Erythroblast (primary cell): Measurements from ENCODE around the gene ITGA11.
A peak's percentile ranks its signal among the peaks of the same experiment; 100 is the strongest.

Source experiments
- DNase-seq, 2 experiments: peaks; one replicate each; lab custom pipeline; 2025; lab: John Stamatoyannopoulos, UW
- GATA1 ChIP-seq: IDR thresholded peaks from 2 replicates; pipeline ENCODE4 v1.6.1; 2011; ENCODE audit warnings: low read depth, mild to moderate bottlenecking, control low read depth, low read length, moderate library complexity
- POLR2A ChIP-seq: IDR thresholded peaks from 2 replicates; pipeline ENCODE4 v1.6.1; 2011; ENCODE audit warnings: mild to moderate bottlenecking, low read length

The ITGA11 gene

DNA sequence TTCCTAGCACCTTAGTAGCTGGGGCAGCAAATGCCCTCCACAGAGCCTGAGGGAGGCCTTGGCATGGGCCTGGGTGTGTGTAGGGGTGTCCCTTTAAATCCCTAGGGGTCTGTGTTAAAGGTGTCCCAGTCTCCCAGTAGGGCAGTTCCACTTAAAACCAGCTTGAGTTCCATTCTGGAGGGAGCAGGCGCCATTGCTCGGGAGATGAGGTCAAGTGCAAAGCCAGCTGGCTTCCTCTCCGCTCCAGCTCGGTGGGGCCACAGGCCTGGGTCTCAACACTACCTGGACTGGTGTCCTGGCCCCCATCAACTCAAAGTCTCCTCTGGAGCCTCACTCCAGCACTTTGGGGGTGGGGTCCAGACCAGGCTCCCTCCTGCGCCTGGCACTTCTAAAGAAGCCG is 129.2 kb downstream of the ITGA11 start:
- TF ChIP-seq GATA1, result no peak
- TF ChIP-seq POLR2A, result no peak
- no peak for DNase-seq

DNA sequence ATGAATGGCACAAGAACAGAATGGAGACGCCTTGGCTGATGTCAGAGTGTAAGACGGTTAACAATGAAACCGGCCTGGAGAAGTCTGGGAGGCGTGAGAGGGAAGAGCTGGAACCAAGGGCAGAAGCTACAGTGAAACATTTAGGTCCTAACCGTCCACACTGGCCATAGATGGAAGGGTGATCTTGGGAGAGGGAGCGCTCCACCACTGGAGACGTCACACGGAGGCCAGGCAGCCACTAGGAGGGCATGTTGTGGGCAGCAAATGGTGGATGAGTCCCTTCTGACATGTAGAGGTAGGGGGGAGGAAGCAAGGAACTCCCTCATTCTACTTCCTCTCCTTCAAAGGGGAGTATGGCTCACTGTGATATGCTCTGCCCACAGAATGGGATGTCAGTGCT is 130.7 kb downstream of the ITGA11 start:
- no peak for DNase-seq

DNA sequence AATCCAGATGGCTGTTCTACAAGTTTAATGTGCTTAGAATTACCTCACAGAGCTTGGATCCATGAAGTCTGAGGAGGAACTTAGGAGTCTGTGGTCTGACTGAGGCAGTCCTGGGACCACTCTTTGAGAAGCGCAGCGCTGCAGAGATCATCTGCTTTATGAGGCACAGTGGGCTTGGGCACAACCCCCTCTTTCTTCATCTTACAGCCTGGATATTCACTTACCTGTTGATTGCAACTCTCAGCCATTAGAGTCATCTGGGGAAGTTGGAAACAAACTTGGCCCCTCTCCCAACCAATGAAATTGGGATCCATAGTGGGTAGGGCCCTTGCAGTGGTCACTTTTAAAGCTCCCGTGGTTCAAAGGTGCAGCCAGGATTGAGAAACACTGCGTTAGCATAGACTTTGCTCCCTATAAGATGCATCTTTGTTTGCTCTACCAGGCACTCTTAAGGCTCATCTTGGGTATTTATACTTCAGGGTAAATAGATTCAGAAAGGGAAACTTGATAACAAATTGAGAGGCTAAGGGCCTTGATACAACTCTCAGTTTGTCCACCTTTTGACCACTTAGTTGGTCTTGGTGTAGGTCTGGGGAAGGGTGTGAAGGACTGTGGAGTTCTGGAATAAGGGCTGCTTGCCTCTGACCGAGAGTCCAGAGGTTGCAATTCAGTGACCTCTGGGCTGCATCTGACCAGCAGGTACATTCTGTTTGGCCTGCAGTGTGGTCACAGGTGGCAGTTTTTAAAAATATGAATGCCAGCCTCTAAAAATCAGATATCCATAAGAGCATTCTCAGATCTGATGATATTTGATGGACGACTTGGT is 131.6 kb downstream of the ITGA11 start:
- no peak for TF ChIP-seq GATA1
- TF ChIP-seq POLR2A, result no peak
- DNase-seq, result no peak

More for the DNA sequence above, 130.7 kb downstream of the ITGA11 start:
- TF ChIP-seq GATA1, result no peak
- TF ChIP-seq POLR2A, result no peak

DNA sequence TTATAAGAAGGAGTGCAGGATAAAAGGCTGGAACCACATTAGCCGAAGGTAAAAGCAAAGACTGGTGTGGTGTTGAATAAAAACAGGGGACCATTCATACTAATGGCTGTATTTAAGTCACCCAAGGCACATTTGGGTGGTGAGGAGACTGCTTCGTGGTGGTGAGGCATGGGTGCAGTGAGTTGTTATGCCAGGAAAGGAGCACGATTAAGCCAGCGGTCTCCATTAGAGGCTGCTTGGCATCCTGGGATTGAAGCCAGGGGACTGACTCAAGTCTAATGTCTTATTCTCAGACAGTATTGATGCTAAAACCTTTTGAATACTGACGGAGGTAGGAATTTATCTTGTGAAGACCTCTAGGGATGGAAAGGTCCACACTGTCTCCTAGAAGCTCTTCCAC is 132.5 kb downstream of the ITGA11 start:
- DNase-seq, result no peak
- TF ChIP-seq POLR2A (no peak), GATA1 (no peak)

DNA sequence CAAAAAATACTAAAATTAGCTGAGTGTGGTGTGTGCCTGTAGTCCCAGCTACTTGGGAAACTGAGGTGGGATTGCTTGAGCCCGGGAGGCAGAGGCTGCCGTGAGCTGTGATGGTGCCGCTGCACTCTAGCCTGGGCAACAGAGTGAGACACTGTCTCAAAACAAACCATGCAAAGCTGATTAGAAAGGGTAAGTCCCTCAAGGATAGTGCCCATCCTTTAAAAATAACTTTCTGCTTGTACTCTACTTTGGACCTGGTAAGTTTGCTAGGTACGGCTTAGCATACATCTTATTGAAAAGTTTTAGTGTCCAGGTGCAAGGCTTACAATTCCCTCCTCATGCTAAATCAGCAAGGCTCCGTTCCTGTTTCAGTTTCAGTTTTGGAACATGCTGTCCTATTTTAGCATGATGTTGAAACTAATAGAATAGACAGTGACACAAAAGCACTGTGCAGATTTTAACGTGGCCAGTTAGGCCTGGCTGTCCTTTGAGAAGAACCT is 133.0 kb downstream of the ITGA11 start:
- peak in 1 of 2 experiments; percentile 25 for DNase-seq
- no peak for TF ChIP-seq GATA1
- TF ChIP-seq POLR2A, result no peak

DNA sequence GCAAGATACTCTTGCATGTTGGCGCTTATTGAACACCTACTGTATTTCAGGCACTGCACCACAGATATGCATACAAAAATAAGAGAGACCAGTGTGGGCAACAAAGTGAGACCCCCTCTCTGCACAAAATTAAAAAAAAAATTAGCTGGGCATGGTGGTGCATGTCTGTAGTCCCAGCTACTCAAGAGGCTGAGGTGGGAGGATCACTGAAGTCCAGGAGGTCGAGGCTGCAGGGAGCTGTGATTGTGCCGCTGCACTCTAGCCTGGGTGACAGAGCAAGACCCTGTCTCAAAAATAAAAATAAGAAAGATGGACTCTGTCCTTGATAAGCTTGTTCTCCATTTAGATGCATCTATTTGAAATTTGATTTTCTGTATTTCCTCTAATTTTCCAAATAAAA is 133.6 kb downstream of the ITGA11 start:
- TF ChIP-seq GATA1 (no peak), POLR2A (no peak)
- DNase-seq, result no peak

DNA sequence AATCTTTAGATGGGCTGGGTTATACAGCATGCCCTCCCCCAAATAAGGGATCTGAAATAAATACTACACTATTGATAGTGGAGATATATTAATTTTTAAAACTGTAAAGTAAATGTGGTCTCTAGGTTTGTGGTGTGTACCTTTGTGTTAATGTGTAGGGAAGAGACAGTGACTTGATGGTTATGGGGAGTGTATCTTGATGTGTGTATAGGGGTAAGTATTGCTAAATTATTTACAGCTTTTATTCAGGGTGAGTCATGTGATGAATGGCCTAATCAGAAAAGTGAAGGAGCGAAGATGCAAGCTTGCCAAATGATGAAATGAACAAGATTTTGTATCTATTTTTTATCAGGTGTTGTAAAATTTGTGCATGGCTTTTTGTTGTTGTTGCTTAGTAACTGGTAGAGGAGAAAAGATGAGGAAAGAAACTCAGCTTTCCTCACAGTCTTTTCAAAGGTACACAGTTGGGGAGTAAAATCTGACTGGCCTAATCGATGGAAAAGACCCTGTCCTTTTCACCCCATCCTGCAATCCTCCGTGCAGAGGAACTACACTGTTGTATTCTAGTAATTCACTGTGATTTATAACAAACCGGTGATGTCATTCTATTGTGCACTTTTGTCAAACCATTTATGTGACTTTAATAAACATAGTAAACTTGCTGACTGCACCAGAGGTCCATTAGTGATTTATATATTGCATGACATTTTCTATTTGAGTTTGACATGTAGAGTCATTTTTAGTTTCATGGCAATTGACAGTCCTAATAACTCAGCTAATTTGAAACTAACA is 136.8 kb downstream of the ITGA11 start:
- DNase-seq, result no peak
- TF ChIP-seq GATA1 (no peak), POLR2A (no peak)

DNA sequence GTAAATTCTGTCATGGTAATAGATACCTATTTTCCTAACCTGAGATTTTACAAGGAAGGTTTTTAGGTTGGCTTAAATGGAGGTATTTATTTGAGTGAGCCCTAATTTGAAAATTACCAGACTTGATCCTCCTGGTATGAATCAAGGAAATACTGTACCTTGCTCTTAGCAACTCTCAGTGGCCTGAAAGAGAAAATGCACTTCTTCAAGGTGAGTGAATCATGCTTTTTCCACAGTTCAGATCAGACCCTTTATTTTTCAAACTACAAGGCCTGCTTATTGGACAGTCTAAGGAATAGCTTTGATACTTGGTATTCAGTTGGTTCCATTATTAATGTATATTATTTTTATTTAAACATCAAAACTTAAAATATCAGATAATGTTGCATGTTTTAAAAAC is 139.0 kb downstream of the ITGA11 start:
- TF ChIP-seq GATA1 (no peak), POLR2A (no peak)
- DNase-seq, result no peak

DNA sequence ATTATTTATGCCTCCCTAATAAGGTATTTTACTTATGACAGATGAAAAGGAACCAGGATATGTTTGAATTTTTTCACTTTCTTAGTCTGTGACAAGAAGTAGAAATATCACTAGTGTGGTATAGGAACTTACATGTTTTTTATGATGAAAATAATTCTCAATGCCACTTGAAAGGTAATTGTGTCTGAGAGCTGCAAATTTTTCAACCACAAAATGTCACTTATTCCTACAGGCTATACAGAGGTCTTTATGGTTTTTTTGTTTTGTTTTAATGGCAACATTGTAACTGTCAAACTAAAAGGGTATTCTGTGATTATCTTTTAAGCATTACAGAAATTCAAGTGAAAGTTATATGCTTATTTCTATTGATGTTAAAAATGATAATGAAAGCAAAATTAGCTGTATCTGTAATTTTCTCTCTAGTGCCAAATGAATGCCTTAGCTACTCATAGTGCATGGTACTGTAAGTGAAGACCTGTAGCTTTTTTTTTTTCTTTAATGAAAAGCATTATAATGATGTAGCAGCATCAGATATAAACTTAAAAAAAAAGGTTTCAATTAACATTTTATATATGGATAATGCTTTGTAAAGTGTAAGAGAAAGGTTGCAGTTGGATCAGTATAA is 139.7 kb downstream of the ITGA11 start:
- TF ChIP-seq GATA1, result no peak
- TF ChIP-seq POLR2A, result no peak
- no peak for DNase-seq

DNA sequence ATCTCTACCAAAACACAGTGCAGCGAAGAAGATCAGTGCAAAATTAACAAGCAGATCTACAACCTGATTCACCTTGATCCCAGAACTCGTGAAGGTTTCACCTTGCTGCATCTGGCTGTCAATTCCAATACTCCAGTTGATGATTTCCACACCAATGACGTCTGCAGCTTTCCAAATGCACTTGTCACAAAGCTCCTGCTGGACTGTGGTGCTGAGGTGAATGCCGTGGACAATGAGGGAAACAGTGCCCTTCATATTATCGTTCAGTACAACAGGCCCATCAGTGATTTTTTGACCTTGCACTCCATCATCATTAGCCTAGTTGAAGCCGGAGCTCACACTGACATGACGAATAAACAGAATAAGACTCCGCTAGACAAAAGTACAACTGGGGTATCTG is 141.2 kb downstream of the ITGA11 start:
- no peak for DNase-seq
- no peak for TF ChIP-seq POLR2A
- no peak for TF ChIP-seq GATA1

DNA sequence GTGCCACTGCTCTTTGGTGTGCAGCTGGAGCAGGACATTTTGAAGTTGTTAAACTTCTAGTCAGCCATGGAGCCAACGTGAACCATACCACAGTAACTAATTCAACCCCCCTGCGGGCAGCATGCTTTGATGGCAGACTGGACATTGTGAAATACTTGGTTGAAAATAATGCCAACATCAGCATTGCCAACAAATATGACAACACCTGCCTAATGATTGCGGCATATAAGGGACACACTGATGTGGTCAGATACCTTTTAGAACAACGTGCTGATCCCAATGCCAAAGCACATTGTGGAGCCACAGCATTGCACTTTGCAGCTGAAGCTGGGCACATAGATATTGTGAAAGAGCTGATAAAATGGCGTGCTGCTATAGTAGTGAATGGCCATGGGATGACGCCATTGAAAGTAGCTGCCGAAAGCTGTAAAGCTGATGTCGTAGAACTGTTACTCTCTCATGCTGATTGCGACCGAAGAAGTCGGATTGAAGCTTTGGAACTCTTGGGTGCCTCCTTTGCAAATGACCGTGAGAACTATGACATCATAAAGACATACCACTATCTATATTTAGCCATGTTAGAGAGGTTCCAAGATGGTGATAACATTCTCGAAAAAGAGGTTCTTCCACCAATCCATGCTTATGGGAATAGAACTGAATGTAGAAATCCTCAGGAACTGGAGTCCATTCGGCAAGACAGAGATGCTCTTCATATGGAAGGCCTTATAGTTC is 142.2 kb downstream of the ITGA11 start:
- no peak for TF ChIP-seq POLR2A
- no peak for TF ChIP-seq GATA1
- no peak for DNase-seq

DNA sequence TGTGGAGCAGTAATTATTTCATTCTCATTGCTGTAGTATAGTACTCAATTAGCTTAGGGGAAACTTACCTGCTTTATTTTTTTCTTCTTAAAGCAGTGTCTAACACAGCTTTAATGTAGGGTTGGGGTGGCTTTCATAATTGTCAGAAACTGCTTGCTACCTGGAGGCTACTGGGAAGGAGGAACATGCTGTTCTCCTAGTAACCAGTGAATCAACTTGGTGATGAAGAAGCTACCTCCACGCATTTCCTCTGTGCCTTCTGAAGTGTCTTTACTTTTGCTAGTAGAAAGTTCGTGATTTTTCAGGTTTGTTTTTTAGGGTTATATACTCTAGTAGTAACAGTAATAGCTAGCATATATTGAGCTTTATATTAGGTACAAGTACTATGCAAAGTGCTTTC is 142.9 kb downstream of the ITGA11 start:
- no peak for DNase-seq
- TF ChIP-seq POLR2A, result no peak
- no peak for TF ChIP-seq GATA1

DNA sequence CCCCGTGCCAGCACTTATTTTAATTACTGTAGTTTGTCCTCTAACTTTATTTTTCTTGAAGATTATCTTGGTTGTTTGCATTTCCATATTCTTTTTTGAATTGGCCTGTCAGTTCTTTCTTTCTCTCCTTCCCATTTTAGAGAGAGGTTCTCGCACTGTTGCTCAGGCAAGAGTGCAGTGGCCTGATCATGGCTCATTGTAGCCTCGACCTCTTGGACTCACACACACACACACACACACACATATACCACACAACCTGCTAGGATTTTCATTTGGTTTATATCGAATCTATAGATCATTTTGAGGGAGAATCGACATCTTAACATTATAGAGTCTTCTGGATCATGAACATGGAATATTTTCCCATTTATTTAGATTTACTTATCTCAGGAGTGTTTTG is 145.7 kb downstream of the ITGA11 start:
- no peak for TF ChIP-seq GATA1
- TF ChIP-seq POLR2A, result no peak
- no peak for DNase-seq
